Neural progenitor cell (in vitro differentiated cells): ENCODE results near the gene PCLO.

ENCODE experiments used
- EZH2 ChIP-seq: fragments of 200-600 bp; sonication (generic); IDR thresholded peaks from 2 replicates; pipeline ENCODE4 v1.6.1; 2017; ENCODE audit warnings: antibody characterized with exemption, mild to moderate bottlenecking, moderate library complexity
- EZH2phosphoT487 ChIP-seq: fragments of 200-600 bp; sonication (generic); IDR thresholded peaks from 2 replicates; pipeline ENCODE4 v1.6.1; 2017; ENCODE audit warnings: antibody characterized with exemption
- TF ChIP-seq, protein P1 (sequence below): fragments of 200-600 bp; sonication (generic); IDR thresholded peaks from 2 replicates; pipeline ENCODE4 v1.5.1; 2017; ENCODE audit warnings: antibody characterized with exemption, mild to moderate bottlenecking

DNA sequence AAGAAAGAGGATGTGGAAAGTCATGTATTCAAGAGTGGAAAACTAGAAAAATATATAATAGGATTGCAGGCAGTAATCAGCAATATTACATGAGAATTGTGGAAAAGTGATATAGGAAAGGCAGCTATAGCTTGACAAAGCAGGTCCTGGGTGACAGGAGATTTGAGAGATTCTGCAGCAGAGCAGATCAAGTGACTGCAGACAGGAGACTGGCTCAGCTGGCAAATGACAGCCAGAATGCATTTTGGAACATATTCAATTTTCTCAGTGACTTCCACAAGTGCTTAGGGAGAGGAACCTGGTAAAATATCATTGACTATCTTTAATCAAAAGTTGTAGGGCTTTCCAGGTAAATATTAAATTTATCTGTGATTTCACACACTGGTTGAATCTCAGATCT, 458.6 kb downstream of the PCLO start:
- TF ChIP-seq EZH2phosphoT487 (no peak), EZH2 (no peak)
- TF ChIP-seq, protein P1, sequence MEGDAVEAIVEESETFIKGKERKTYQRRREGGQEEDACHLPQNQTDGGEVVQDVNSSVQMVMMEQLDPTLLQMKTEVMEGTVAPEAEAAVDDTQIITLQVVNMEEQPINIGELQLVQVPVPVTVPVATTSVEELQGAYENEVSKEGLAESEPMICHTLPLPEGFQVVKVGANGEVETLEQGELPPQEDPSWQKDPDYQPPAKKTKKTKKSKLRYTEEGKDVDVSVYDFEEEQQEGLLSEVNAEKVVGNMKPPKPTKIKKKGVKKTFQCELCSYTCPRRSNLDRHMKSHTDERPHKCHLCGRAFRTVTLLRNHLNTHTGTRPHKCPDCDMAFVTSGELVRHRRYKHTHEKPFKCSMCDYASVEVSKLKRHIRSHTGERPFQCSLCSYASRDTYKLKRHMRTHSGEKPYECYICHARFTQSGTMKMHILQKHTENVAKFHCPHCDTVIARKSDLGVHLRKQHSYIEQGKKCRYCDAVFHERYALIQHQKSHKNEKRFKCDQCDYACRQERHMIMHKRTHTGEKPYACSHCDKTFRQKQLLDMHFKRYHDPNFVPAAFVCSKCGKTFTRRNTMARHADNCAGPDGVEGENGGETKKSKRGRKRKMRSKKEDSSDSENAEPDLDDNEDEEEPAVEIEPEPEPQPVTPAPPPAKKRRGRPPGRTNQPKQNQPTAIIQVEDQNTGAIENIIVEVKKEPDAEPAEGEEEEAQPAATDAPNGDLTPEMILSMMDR: no peak
